ENCODE results near the gene GYS1.
"Not testable (repeated sequence)": the region's sequence is repeated elsewhere in the genome, so short reads cannot be mapped to it uniquely, and the experiment has no call there.

GYS1 gene

GRCh38 chr19:49019242-49019932 lies 26.3 kb upstream of the GYS1 start:
- H3K27me3 ChIP-seq (ENCODE audit: low read depth, low read length) = no peaks in the 10 kb centered on the region
- no peaks in the 10 kb centered on the region for H3K9me3 ChIP-seq (ENCODE audit: insufficient read depth, low read length)
- H3K27ac ChIP-seq (ENCODE audit: low read length) = no peak overlapping the region
- no peak overlapping the region for H2AFZ ChIP-seq (ENCODE audit: low read depth, low read length)
- no peaks in the 10 kb centered on the region for H4K20me1 ChIP-seq (ENCODE audit: insufficient read depth, low read length)
- H3K4me1 ChIP-seq (ENCODE audit: low read length) = peaks cover 10% of the 10 kb centered on the region
- H3K9ac ChIP-seq (ENCODE audit: low read length) = no peak overlapping the region
- H3K79me2 ChIP-seq (ENCODE audit: low read length) = no peaks in the 10 kb centered on the region
- no peak overlapping the region for H3K4me2 ChIP-seq (ENCODE audit: low read length)
- no peak for TF ChIP-seq EZH2phosphoT487 (IDR thresholded peaks at IDR 0.05; ENCODE audit: low read depth)
- TF ChIP-seq, protein P1, sequence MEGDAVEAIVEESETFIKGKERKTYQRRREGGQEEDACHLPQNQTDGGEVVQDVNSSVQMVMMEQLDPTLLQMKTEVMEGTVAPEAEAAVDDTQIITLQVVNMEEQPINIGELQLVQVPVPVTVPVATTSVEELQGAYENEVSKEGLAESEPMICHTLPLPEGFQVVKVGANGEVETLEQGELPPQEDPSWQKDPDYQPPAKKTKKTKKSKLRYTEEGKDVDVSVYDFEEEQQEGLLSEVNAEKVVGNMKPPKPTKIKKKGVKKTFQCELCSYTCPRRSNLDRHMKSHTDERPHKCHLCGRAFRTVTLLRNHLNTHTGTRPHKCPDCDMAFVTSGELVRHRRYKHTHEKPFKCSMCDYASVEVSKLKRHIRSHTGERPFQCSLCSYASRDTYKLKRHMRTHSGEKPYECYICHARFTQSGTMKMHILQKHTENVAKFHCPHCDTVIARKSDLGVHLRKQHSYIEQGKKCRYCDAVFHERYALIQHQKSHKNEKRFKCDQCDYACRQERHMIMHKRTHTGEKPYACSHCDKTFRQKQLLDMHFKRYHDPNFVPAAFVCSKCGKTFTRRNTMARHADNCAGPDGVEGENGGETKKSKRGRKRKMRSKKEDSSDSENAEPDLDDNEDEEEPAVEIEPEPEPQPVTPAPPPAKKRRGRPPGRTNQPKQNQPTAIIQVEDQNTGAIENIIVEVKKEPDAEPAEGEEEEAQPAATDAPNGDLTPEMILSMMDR (IDR thresholded peaks at IDR 0.05; ENCODE audit: low read depth, low read length) = no peak
- H3K36me3 ChIP-seq (replicated peaks; ENCODE audit: low read depth, low read length) = peaks cover 14% of the 10 kb centered on the region
- H3K4me3 ChIP-seq (ENCODE audit: low read length) = no peak overlapping the region

DNA sequence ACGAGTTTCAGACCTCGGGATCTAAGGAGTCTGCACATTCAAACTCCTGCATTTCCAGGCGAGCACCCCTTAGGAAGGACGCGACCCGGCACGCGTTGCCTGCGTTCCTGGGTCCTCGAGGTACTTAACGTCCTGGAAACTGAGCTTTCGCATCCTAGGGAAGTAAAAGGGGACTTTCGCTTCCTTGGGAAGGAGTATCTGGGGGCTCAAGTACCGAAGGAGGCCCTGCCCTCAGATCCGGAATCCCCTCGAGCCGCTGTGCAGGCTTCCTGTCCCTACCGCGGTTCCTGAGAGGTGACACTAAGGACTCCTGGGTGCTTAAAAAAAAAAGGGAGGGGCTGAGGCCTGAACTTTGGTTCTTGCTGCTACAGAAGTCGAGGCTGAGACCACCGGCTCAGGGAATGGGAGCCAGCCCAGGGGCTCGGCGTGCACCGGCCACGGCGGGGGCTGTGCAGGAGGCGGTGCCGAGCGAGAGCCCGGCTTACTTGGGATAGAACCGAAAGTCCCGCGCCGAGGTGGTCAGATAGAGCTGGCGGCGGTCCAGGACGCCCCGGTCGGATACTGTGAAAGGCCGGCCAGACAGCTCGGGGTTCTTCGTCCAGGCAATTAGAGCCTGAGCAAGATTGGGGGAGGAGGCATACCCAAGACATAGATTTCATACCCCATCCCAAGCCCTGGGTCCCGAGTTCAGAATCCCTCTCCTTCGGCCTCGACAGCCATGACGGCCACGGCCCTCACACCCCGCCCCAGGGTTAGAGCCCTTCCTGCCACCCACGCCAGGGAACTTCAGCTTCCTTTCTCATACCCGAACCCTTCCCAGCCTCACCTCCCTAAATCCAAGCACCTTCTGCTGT lies 25.5 kb upstream of the GYS1 start:
- H3K27ac ChIP-seq (ENCODE audit: low read length); H4K20me1 ChIP-seq (ENCODE audit: insufficient read depth, low read length); H3K4me3 ChIP-seq (ENCODE audit: low read length); H2AFZ ChIP-seq (ENCODE audit: low read depth, low read length); H3K9ac ChIP-seq (ENCODE audit: low read length); H3K4me2 ChIP-seq (ENCODE audit: low read length); H3K79me2 ChIP-seq (ENCODE audit: low read length); H3K9me3 ChIP-seq (ENCODE audit: insufficient read depth, low read length); H3K27me3 ChIP-seq (ENCODE audit: low read depth, low read length): not testable (repeated sequence)
- Histone ChIP-seq H3K4me1 (ENCODE audit: low read length) (peaks cover 10% of the 10 kb centered on the region), H3K36me3 (replicated peaks; ENCODE audit: low read depth, low read length) (peaks cover 18% of the 10 kb centered on the region)

- H2AFZ ChIP-seq (ENCODE audit: low read depth, low read length) = no peak overlapping the region
- peaks cover 10% of the 10 kb centered on the region for H3K4me1 ChIP-seq (ENCODE audit: low read length)
Observed at GRCh38 chr19:49017666-49018351, 24.7 kb upstream of the GYS1 start.

DNA sequence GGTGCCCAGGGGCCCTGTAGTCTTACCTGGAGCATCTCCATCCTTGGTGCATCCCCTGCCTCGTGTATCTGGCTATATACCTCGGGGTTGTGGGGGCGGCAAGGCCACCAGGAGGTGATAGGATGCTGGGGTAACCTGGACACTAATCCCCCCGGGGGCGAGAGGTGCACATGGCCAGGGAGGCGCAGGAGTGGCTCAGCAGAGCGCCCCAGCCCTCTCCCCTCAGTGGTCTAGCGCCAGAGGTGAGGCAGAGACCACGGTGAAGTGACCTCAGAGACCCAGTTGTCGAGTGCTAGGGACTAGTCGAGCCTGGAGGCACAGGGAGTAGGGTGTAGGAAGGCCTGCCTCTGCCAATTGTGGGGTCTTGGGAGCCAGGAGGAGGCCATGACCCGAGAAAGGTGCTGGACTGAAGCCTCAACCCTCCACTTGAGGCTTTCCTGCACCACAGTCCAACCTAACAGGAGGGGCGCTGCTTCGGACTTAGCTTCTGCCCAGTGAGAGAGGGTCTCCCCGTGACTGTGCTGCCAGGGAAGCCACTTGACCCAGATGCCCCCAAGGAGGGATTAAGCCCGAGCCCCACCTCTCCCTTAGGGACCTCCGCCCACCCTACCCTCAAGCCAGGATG lies 24.0 kb upstream of the GYS1 start, which contains the start of gene LHB:
Gene LHB (minus strand): TSS at position 51 of the 625 bp plus-strand sequence. CDS start 10 bp downstream, at position 41.
- Histone ChIP-seq H3K9ac (ENCODE audit: low read length) (no peak within 1 kb of the TSS), H4K20me1 (ENCODE audit: insufficient read depth, low read length) (no peaks in the 10 kb centered on the region), H3K4me2 (ENCODE audit: low read length) (peak within 1 kb of the TSS; percentile 20; the same call in 1 of the 2 replicates), H3K27ac (ENCODE audit: low read length) (no peak within 1 kb of the TSS), H3K4me3 (ENCODE audit: low read length) (no peak within 1 kb of the TSS), H3K79me2 (ENCODE audit: low read length) (no peaks in the 10 kb centered on the region), H3K36me3 (replicated peaks; ENCODE audit: low read depth, low read length) (peaks cover 21% of the 10 kb centered on the region), H3K9me3 (ENCODE audit: insufficient read depth, low read length) (no peaks in the 10 kb centered on the region), H2AFZ (ENCODE audit: low read depth, low read length) (no peak within 1 kb of the TSS), H3K4me1 (ENCODE audit: low read length) (peaks cover 10% of the 10 kb centered on the region), H3K27me3 (ENCODE audit: low read depth, low read length) (no peaks in the 10 kb centered on the region)
- TF ChIP-seq EZH2phosphoT487 (IDR thresholded peaks at IDR 0.05; ENCODE audit: low read depth) = no peak
- TF ChIP-seq, protein P1 (IDR thresholded peaks at IDR 0.05; ENCODE audit: low read depth, low read length) = no peak

More at GRCh38 chr19:49017666-49018351, 24.7 kb upstream of the GYS1 start:
- no peak overlapping the region for H3K27ac ChIP-seq (ENCODE audit: low read length)
- no peak overlapping the region for H3K4me3 ChIP-seq (ENCODE audit: low read length)
- peak overlapping the region; percentile 20; the same call in 1 of the 2 replicates for H3K4me2 ChIP-seq (ENCODE audit: low read length)
- H3K36me3 ChIP-seq (replicated peaks; ENCODE audit: low read depth, low read length) = peaks cover 18% of the 10 kb centered on the region
- no peaks in the 10 kb centered on the region for H3K9me3 ChIP-seq (ENCODE audit: insufficient read depth, low read length)
- TF ChIP-seq, protein P1 (IDR thresholded peaks at IDR 0.05; ENCODE audit: low read depth, low read length) = no peak
- TF ChIP-seq EZH2phosphoT487 (IDR thresholded peaks at IDR 0.05; ENCODE audit: low read depth) = no peak
- H3K79me2 ChIP-seq (ENCODE audit: low read length) = no peaks in the 10 kb centered on the region
- H3K9ac ChIP-seq (ENCODE audit: low read length) = no peak overlapping the region
- no peaks in the 10 kb centered on the region for H3K27me3 ChIP-seq (ENCODE audit: low read depth, low read length)
- no peaks in the 10 kb centered on the region for H4K20me1 ChIP-seq (ENCODE audit: insufficient read depth, low read length)
